ENCODE results near the gene ST8SIA6. TPM values are rescaled to one million over a fixed set of nuclear protein-coding genes. Genes with fewer than 3 reads are reported as not detected.
"Not testable (repeated sequence)": the region's sequence is repeated elsewhere in the genome, so short reads cannot be mapped to it uniquely, and the experiment has no call there.

The ST8SIA6 gene
- total and polyA plus RNA-seq, 5 donors from 2014 or later: 5.6 to 10.8 (median 9.0) TPM

DNA sequence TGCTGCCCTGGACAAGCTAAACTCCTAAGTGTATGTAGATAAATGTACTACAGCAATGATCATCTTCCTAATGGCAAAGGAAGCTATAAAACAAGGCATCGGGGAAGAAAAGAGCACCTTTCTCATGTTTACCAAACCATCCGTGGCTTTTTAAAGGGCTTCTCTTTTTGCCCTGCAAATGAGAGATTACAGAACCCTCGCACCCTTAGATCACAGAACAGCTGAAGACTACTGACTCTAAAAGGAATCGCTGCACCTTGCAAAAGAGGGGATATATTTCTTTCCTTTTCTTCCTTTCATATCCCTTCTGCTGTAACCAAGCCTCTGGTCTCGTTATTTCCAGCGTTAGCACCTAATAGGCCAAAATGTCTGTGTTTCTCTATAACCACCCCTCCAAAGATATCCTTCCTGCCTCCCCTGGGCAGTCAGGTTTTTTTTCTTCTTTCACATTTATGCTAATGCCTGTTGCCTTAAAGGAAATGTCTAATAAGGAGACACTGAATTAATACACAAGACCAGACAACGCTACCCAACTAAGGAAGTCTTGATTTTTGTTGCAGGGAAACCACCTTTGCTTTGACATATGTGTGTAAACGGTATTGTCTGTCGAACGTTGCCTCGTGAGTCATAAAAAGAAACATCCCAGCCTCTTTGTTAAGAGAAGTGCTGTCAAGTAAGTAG, 10.5 kb downstream of the ST8SIA6 start:
- ATAC-seq (ENCODE audit: low read depth in 2 of 2) (peak; percentile 92 to 95), DNase-seq (peak in 2 of 3 donors; percentile 44 to 82)
- peak overlapping the region; percentile 12 to 70 (median 61) for H3K27ac Mint-ChIP-seq
- peak overlapping the region; percentile 31 to 71 (median 44) for H3K4me3 Mint-ChIP-seq
- H3K27me3 ChIP-seq (ENCODE audit: control insufficient read depth, insufficient read depth, low read length): no peaks in the 10 kb centered on the region
- peaks cover 21% of the 10 kb centered on the region for H3K4me1 ChIP-seq (ENCODE audit: control insufficient read depth, insufficient read depth, low read length, poor library complexity, severe bottlenecking)
- peak overlapping the region; percentile 77 for H3K27ac ChIP-seq (ENCODE audit: insufficient read depth, low read length, poor library complexity, severe bottlenecking)
- H3K36me3 Mint-ChIP-seq: peaks cover 6% of the 10 kb centered on the region
- H3K4me3 ChIP-seq (ENCODE audit: low read depth, low read length): peak overlapping the region; percentile 63
- peaks cover under 1% of the 10 kb centered on the region for H3K36me3 ChIP-seq (ENCODE audit: control insufficient read depth, insufficient read depth, low read length)
- peaks cover 0 to 2% of the 10 kb centered on the region in 2 experiments for H3K9me3 ChIP-seq (ENCODE audit: control insufficient read depth in 2 of 2, low read length in 2 of 2)
- peaks cover 0 to 8% (median 0%) of the 10 kb centered on the region in 7 donors for H3K9me3 Mint-ChIP-seq
- H3K27me3 Mint-ChIP-seq: no peaks in the 10 kb centered on the region
- H3K4me1 Mint-ChIP-seq: peaks cover 23 to 35% (median 31%) of the 10 kb centered on the region in 4 donors

DNA sequence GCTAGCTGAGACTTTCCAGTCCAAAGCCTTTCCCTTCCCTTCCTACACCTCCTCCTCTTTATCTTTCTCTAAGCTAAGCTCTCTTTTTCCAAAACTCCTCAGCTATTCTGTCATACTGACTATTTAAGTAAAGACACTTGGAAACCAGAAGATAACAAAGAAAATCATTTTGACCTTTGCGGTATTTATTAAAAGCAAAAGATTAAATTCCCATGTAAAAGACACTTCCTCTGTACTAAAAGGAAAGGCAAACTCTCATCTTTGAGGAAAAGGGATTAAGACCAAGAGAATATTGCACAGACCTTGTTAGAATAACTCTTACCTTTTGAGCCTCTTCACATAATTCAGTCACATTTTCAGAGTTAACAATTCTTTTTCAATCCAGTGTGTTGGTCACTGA, 15.8 kb downstream of the ST8SIA6 start:
- Mint-ChIP-seq H3K36me3 (peaks cover 6% of the 10 kb centered on the region), H3K4me3 (no peak overlapping the region), H3K4me1 (peaks cover 5 to 14% (median 11%) of the 10 kb centered on the region in 4 donors), H3K27ac (no peak overlapping the region), H3K9me3 (peaks cover 0 to 4% (median 2%) of the 10 kb centered on the region in 7 donors), H3K27me3 (no peaks in the 10 kb centered on the region)
- no peak for DNase-seq
- Histone ChIP-seq H3K9me3 (ENCODE audit: control insufficient read depth in 2 of 2, low read length in 2 of 2) (no peaks in the 10 kb centered on the region), H3K27ac (ENCODE audit: insufficient read depth, low read length, poor library complexity, severe bottlenecking) (no peak overlapping the region), H3K27me3 (ENCODE audit: control insufficient read depth, insufficient read depth, low read length) (no peaks in the 10 kb centered on the region), H3K36me3 (ENCODE audit: control insufficient read depth, insufficient read depth, low read length) (no peaks in the 10 kb centered on the region), H3K4me3 (ENCODE audit: low read depth, low read length) (no peak overlapping the region), H3K4me1 (ENCODE audit: control insufficient read depth, insufficient read depth, low read length, poor library complexity, severe bottlenecking) (peaks cover under 1% of the 10 kb centered on the region)
- no peak for ATAC-seq (ENCODE audit: low read depth in 2 of 2)

DNA sequence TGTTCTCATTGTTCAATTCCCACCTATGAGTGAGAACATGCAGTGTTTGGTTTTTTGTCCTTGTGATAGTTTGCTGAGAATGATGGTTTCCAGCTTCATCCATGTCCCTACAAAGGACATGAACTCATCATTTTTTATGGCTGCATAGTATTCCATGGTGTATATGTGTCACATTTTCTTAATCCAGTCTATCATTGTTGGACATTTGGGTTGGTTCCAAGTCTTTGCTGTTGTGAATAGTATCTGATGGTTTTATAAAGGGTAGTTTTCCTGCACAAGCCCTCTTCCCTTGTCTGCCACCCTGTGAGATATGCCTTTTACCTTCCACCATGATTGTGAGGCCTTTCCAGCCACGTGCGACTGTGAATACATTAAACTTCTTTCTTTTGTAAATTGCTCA, 17.8 kb downstream of the ST8SIA6 start:
- H3K27ac ChIP-seq (ENCODE audit: insufficient read depth, low read length, poor library complexity, severe bottlenecking); H3K4me1 ChIP-seq (ENCODE audit: control insufficient read depth, insufficient read depth, low read length, poor library complexity, severe bottlenecking); H3K9me3 ChIP-seq (ENCODE audit: control insufficient read depth in 2 of 2, low read length in 2 of 2); H3K27me3 ChIP-seq (ENCODE audit: control insufficient read depth, insufficient read depth, low read length); DNase-seq; H3K4me3 Mint-ChIP-seq; ATAC-seq (ENCODE audit: low read depth in 2 of 2); H3K36me3 ChIP-seq (ENCODE audit: control insufficient read depth, insufficient read depth, low read length); H3K9me3 Mint-ChIP-seq; H3K27me3 Mint-ChIP-seq; H3K36me3 Mint-ChIP-seq; H3K27ac Mint-ChIP-seq; H3K4me3 ChIP-seq (ENCODE audit: low read depth, low read length): not testable (repeated sequence)
- H3K4me1 Mint-ChIP-seq: peaks cover 0 to 12% (median 10%) of the 10 kb centered on the region in 4 donors

DNA sequence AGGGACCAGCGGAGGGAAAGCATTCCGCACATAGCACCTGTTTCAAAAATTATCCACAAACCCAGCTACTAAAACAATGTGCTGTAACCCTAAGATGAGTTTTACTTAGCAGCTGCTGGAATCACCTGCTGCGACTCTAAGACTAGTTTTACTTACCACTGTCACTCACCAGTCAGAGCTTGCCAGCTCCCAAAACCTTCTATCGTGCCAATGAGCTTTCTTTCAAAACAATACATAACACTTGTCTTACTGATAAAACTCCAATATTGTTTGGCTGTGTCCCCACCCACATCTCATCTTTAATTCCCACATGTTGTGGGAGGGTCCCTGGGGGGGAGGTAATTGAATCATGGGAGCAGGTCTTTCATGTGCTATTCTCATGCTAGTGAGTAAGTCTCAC, 18.4 kb downstream of the ST8SIA6 start:
- DNase-seq (no peak), ATAC-seq (ENCODE audit: low read depth in 2 of 2) (no peak)
- no peaks in the 10 kb centered on the region for H3K27me3 ChIP-seq (ENCODE audit: control insufficient read depth, insufficient read depth, low read length)
- no peaks in the 10 kb centered on the region for H3K36me3 ChIP-seq (ENCODE audit: control insufficient read depth, insufficient read depth, low read length)
- no peak overlapping the region for H3K27ac ChIP-seq (ENCODE audit: insufficient read depth, low read length, poor library complexity, severe bottlenecking)
- H3K4me3 ChIP-seq (ENCODE audit: low read depth, low read length): no peak overlapping the region
- Mint-ChIP-seq H3K9me3 (peaks cover 0 to 4% (median 2%) of the 10 kb centered on the region in 7 donors), H3K4me3 (no peak overlapping the region), H3K27me3 (no peaks in the 10 kb centered on the region), H3K36me3 (peaks cover 6% of the 10 kb centered on the region), H3K4me1 (peaks cover 0 to 15% (median 12%) of the 10 kb centered on the region in 4 donors), H3K27ac (no peak overlapping the region)
- H3K4me1 ChIP-seq (ENCODE audit: control insufficient read depth, insufficient read depth, low read length, poor library complexity, severe bottlenecking): peaks cover 4% of the 10 kb centered on the region
- no peaks in the 10 kb centered on the region for H3K9me3 ChIP-seq (ENCODE audit: control insufficient read depth in 2 of 2, low read length in 2 of 2)

DNA sequence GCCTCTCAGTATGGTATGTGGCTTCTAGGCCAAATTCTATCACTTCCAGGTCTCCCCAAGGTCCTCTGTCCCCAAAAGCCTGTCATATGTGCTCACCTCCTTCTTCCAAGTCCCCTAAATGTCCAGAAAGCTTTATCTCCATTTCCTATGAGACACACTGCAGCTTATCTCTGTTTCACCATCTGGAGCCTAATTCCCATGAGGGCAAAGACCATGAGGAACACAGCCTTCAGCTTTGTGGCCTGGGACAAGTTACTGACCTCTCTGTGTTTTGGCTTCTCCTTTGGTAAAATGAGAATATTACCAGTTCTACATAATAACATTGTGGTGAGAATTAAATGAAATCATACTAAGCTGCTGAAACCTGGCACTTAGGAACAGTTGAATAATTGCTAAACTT, 19.2 kb downstream of the ST8SIA6 start:
- Histone ChIP-seq H3K27me3 (ENCODE audit: control insufficient read depth, insufficient read depth, low read length) (no peaks in the 10 kb centered on the region), H3K36me3 (ENCODE audit: control insufficient read depth, insufficient read depth, low read length) (no peaks in the 10 kb centered on the region), H3K4me1 (ENCODE audit: control insufficient read depth, insufficient read depth, low read length, poor library complexity, severe bottlenecking) (peaks cover 12% of the 10 kb centered on the region), H3K4me3 (ENCODE audit: low read depth, low read length) (no peak overlapping the region), H3K9me3 (ENCODE audit: control insufficient read depth in 2 of 2, low read length in 2 of 2) (no peaks in the 10 kb centered on the region), H3K27ac (ENCODE audit: insufficient read depth, low read length, poor library complexity, severe bottlenecking) (no peak overlapping the region)
- no peaks in the 10 kb centered on the region for H3K27me3 Mint-ChIP-seq
- peak overlapping the region in 1 of 4 donors; percentile 48 for H3K4me3 Mint-ChIP-seq
- H3K36me3 Mint-ChIP-seq: peaks cover 6% of the 10 kb centered on the region
- H3K27ac Mint-ChIP-seq: peak overlapping the region in 2 of 3 donors; percentile 4 to 67
- peaks cover 5 to 23% (median 17%) of the 10 kb centered on the region in 4 donors for H3K4me1 Mint-ChIP-seq
- H3K9me3 Mint-ChIP-seq: peaks cover 0 to 4% (median 2%) of the 10 kb centered on the region in 7 donors
- DNase-seq (no peak), ATAC-seq (ENCODE audit: low read depth in 2 of 2) (no peak)

DNA sequence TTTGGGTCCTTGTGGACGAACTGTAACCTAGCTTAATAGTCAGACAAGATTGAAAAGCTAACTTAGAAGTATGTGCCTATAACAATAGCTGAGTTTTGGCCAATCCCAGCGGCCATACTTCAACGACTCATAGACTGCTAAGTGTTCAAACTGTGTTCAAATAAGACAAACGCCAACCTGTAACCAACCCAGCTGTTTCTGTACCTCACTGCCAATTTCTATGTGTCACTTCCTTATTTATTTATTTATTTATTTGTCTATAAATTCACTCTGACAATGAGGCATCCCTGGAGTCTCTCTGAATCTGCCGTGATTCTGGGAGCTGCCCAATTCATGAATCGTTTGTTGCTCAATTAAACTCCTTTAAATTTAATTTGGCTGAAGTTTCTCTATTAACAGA, 21.7 kb downstream of the ST8SIA6 start:
- H3K9me3 ChIP-seq (ENCODE audit: control insufficient read depth in 2 of 2, low read length in 2 of 2): no peaks in the 10 kb centered on the region
- H3K27ac ChIP-seq (ENCODE audit: insufficient read depth, low read length, poor library complexity, severe bottlenecking): no peak overlapping the region
- Mint-ChIP-seq H3K36me3 (peaks cover 6% of the 10 kb centered on the region), H3K4me3 (no peak overlapping the region), H3K27me3 (no peaks in the 10 kb centered on the region), H3K4me1 (peaks cover 14 to 40% (median 32%) of the 10 kb centered on the region in 4 donors), H3K9me3 (peaks cover 0 to 4% (median 0%) of the 10 kb centered on the region in 7 donors), H3K27ac (no peak overlapping the region)
- ATAC-seq (ENCODE audit: low read depth in 2 of 2) (no peak), DNase-seq (no peak)
- no peaks in the 10 kb centered on the region for H3K27me3 ChIP-seq (ENCODE audit: control insufficient read depth, insufficient read depth, low read length)
- H3K4me3 ChIP-seq (ENCODE audit: low read depth, low read length): no peak overlapping the region
- peaks cover 36% of the 10 kb centered on the region for H3K4me1 ChIP-seq (ENCODE audit: control insufficient read depth, insufficient read depth, low read length, poor library complexity, severe bottlenecking)
- H3K36me3 ChIP-seq (ENCODE audit: control insufficient read depth, insufficient read depth, low read length): no peaks in the 10 kb centered on the region

DNA sequence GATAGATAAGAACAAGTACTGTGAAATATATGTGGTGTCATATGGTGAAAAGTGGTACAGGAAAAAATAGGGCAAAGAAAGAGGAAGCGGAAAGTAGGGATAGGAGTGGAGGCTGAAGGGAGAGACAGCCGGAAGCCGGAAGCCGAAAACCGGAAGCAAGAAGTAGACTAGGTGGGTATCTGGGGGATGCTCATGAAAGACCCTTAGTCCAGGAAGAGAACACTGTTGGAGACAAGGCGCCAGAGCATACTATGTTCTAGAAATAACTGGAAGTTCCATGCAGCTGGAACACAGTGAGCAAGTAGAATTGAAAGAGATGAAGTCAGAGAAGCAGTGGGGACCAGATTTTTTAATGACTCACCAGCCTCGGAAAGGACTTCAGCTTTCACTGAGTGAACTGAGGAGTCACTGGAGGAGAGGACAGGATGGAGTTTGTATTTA, 22.5 kb downstream of the ST8SIA6 start:
- peaks cover 3% of the 10 kb centered on the region for H3K36me3 Mint-ChIP-seq
- no peaks in the 10 kb centered on the region for H3K27me3 Mint-ChIP-seq
- H3K4me3 ChIP-seq (ENCODE audit: low read depth, low read length): no peak overlapping the region
- H3K9me3 ChIP-seq (ENCODE audit: control insufficient read depth in 2 of 2, low read length in 2 of 2): no peaks in the 10 kb centered on the region
- H3K4me3 Mint-ChIP-seq: no peak overlapping the region
- DNase-seq (no peak), ATAC-seq (ENCODE audit: low read depth in 2 of 2) (no peak)
- H3K27ac Mint-ChIP-seq: peak overlapping the region in 1 of 3 donors; percentile 13
- H3K4me1 ChIP-seq (ENCODE audit: control insufficient read depth, insufficient read depth, low read length, poor library complexity, severe bottlenecking): peaks cover 44% of the 10 kb centered on the region
- no peak overlapping the region for H3K27ac ChIP-seq (ENCODE audit: insufficient read depth, low read length, poor library complexity, severe bottlenecking)
- peaks cover 0 to 4% (median 0%) of the 10 kb centered on the region in 7 donors for H3K9me3 Mint-ChIP-seq
- peaks cover 16 to 46% (median 39%) of the 10 kb centered on the region in 4 donors for H3K4me1 Mint-ChIP-seq
- no peaks in the 10 kb centered on the region for H3K36me3 ChIP-seq (ENCODE audit: control insufficient read depth, insufficient read depth, low read length)
- H3K27me3 ChIP-seq (ENCODE audit: control insufficient read depth, insufficient read depth, low read length): no peaks in the 10 kb centered on the region
